Ishikawa (cell line): Measurements from ENCODE around the gene LRTM2.

Source experiments
- CEBPB ChIP-seq: IDR thresholded peaks from 2 replicates; pipeline ENCODE4 v1.6.1; 2012
- CREB1 ChIP-seq: IDR thresholded peaks from 2 replicates; pipeline ENCODE4 v1.6.1; 2012; ENCODE audit warnings: low read depth
- EGR1 ChIP-seq: IDR thresholded peaks from 2 replicates; pipeline ENCODE4 v1.6.1; 2012
- EP300 ChIP-seq: IDR thresholded peaks from 2 replicates; pipeline ENCODE4 v1.6.1; 2012; ENCODE audit warnings: borderline replicate concordance
- FOXM1 ChIP-seq: IDR thresholded peaks from 2 replicates; pipeline ENCODE4 v1.6.1; 2012; ENCODE audit warnings: low read depth, borderline replicate concordance
- MAX ChIP-seq: IDR thresholded peaks from 2 replicates; pipeline ENCODE4 v1.6.1; 2012
- NFIC ChIP-seq: IDR thresholded peaks from 2 replicates; pipeline ENCODE4 v1.6.1; 2012
- RAD21 ChIP-seq: IDR thresholded peaks from 2 replicates; pipeline ENCODE4 v1.6.1; 2012; ENCODE audit warnings: low read depth
- TAF1 ChIP-seq: IDR thresholded peaks from 2 replicates; pipeline ENCODE4 v1.6.1; 2012; ENCODE audit warnings: low read depth, mild to moderate bottlenecking
- TCF12 ChIP-seq: IDR thresholded peaks from 2 replicates; pipeline ENCODE4 v1.6.1; 2012; ENCODE audit warnings: low read depth
- TEAD4 ChIP-seq: IDR thresholded peaks from 2 replicates; pipeline ENCODE4 v1.6.1; 2012
- YY1 ChIP-seq: IDR thresholded peaks from 2 replicates; pipeline ENCODE4 v1.6.1; 2012; ENCODE audit warnings: low read depth
- ZBTB7A ChIP-seq: IDR thresholded peaks from 2 replicates; pipeline ENCODE4 v1.6.1; 2012; ENCODE audit warnings: low read depth
- TF ChIP-seq, protein P1 (sequence below): IDR thresholded peaks from 2 replicates; pipeline ENCODE4 v1.6.1; 2012; ENCODE audit warnings: low read depth, mild to moderate bottlenecking
- TF ChIP-seq, protein P2 (sequence below): IDR thresholded peaks from 2 replicates; pipeline ENCODE4 v1.6.1; 2012

LRTM2 gene

DNA sequence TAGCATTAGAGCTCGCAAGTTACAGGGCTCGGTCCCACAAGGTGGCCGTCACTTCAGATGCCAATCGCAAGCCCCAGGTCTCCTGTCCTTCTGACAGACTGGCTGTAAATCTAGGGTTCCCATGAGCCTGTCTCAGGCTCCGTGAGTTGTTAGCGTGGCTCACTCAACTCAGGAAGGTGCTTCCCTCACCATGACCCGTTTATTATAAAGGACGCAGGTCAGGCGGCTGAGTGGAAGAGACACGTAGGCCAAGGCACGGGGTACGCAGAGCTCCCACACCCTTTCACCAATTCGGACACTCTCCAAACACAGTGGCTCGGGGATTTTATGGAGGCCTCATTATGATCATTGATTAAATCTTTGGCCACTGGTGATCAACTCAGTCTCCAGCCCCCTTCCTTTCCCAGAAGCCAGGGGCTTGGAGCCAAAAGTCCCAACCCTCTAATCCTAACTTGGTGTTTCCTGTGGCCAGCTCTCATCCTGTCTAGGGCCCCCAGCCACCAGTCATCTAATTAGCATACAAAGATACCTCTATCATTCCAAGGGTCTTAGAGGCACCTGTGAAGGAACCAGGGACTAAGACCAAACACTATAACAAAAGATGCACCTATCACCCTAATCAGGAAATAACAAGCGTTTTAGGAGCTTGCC is 25.8 kb upstream of the LRTM2 start:
- no peak for TF ChIP-seq RAD21

DNA sequence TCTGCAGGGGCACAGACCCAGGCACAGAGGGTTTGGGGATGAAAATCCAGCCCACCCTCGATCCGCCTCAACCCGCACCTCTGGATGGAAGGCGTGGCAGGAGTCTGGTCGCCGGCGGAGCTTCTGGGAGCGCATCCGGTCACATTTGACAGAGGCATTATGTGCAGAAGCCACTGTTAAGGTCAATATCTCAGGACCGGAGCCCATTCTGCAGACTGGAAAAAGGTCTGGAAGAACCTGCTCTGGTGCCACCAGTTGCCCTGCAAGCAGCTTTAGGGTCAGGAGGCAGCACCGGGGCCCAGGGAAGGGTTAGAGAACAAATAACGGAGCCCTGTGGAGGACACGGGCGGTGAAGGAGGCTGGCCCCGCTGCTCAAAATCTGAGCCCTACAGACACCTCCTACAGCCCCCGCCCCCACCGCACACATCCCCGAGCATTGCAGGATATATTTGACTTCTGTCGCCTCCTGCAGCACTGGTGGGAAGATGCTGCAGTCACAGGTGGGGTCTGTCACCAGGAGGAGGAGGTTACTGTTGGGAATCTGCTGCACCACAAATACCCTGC is 25.1 kb upstream of the LRTM2 start:
- TF ChIP-seq TCF12 (no peak), TEAD4 (no peak), TAF1 (no peak), RAD21 (no peak), MAX (no peak), ZBTB7A (no peak), CREB1 (no peak), NFIC (no peak), CEBPB (no peak), EP300 (no peak), FOXM1 (no peak), EGR1 (no peak), YY1 (no peak)
- TF ChIP-seq, protein P1, sequence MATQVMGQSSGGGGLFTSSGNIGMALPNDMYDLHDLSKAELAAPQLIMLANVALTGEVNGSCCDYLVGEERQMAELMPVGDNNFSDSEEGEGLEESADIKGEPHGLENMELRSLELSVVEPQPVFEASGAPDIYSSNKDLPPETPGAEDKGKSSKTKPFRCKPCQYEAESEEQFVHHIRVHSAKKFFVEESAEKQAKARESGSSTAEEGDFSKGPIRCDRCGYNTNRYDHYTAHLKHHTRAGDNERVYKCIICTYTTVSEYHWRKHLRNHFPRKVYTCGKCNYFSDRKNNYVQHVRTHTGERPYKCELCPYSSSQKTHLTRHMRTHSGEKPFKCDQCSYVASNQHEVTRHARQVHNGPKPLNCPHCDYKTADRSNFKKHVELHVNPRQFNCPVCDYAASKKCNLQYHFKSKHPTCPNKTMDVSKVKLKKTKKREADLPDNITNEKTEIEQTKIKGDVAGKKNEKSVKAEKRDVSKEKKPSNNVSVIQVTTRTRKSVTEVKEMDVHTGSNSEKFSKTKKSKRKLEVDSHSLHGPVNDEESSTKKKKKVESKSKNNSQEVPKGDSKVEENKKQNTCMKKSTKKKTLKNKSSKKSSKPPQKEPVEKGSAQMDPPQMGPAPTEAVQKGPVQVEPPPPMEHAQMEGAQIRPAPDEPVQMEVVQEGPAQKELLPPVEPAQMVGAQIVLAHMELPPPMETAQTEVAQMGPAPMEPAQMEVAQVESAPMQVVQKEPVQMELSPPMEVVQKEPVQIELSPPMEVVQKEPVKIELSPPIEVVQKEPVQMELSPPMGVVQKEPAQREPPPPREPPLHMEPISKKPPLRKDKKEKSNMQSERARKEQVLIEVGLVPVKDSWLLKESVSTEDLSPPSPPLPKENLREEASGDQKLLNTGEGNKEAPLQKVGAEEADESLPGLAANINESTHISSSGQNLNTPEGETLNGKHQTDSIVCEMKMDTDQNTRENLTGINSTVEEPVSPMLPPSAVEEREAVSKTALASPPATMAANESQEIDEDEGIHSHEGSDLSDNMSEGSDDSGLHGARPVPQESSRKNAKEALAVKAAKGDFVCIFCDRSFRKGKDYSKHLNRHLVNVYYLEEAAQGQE, result no peak
- TF ChIP-seq, protein P2, sequence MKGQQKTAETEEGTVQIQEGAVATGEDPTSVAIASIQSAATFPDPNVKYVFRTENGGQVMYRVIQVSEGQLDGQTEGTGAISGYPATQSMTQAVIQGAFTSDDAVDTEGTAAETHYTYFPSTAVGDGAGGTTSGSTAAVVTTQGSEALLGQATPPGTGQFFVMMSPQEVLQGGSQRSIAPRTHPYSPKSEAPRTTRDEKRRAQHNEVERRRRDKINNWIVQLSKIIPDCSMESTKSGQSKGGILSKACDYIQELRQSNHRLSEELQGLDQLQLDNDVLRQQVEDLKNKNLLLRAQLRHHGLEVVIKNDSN, result no peak

- TF ChIP-seq TEAD4, result no peak
- TF ChIP-seq EGR1, result no peak; the same call in 1 of the 2 replicates
- no peak for TF ChIP-seq CREB1
- TF ChIP-seq, protein P2, result no peak
- no peak for TF ChIP-seq ZBTB7A
- no peak for TF ChIP-seq EP300
- peak; percentile 92 for TF ChIP-seq RAD21
- no peak for TF ChIP-seq CEBPB
- TF ChIP-seq NFIC, result no peak; the same call in 1 of the 2 replicates
- TF ChIP-seq TCF12, result no peak
- TF ChIP-seq FOXM1, result no peak
- TF ChIP-seq, protein P1, result no peak
- peak; percentile 27; the same call in 1 of the 2 replicates for TF ChIP-seq YY1
- TF ChIP-seq TAF1, result peak; percentile 36; the same call in 1 of the 2 replicates
- peak; percentile 91 for TF ChIP-seq MAX
Measured at GRCh38 chr12:1795785-1796514, 24.4 kb upstream of the LRTM2 start.

DNA sequence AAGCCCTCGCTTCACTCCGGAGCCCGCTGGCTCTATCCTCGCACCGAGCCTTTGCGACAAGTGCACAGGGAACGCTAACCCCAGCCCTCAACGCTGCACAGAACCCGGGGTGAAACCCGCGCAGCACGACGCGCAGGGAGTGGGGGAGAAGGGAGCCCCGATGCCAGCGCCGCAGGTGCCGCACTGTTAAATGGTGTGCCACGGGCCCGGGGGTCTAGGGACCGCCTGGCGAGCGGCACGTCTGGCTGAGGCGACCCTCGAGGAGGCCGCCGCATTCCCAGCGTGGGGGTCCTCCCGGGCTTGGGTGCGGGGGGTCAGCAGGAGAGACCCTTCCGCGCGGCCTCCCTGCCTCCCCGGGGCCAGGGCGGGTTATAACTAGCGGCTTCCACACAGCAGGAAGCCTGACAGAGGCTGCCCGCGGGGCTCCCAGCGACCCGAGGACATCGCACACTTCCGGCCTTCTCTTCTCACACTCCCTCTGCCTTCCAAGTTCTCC is 23.8 kb upstream of the LRTM2 start:
- TF ChIP-seq, protein P1, result no peak
- TF ChIP-seq CREB1 (no peak), FOXM1 (no peak), NFIC (no peak), TEAD4 (no peak), RAD21 (no peak), EP300 (no peak)
